IPS-11a (cell line): ENCODE results near the gene RIMBP2.

Experiments used
- H3K4me3 ChIP-seq: one replicate; pipeline ENCODE4 v1.5.1; 2013; ENCODE audit warnings: low read depth, low read length, control low read depth

RIMBP2 gene

DNA sequence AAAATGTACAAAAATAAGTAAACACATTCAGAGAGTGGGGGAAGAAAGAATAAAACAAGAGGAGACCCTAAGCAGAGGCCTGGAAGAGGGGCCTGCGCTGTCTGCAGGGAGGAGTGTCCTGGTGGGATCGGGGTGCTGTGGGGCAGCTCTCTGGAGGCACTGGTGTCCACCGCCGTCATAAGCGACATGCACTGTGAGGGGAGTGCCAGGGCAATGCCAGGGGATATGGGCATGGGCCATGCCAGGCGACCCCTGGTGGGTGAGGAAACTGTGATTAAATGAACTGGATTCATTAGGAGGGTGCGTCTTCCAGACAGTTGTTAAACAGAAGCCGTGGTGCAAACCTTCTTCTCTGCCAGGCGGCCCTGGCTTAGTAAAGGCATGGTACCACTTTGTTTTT, 261.8 kb downstream of the RIMBP2 start:
- H3K4me3 ChIP-seq: no peak overlapping the region

DNA sequence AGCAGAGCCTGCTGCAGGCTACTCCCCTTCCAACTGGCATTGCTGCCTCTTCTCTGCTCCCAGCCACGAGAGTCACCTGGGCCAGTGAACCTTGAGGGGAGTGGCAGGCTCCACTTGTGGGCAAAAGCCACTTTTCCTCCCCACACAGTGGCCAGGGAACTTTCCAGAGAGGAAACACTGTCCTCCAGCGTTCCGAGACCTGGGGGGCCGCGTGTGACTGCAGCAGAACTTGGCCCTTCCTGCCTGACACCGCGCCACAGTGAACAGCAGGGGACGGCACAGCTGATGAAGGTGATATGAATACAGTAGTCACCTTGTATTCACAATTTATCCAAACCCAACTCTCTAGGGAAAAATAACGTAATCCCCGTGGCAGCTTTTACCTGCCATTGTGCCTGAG, 263.6 kb downstream of the RIMBP2 start:
- no peak overlapping the region for H3K4me3 ChIP-seq

GRCh38 chr12:130451001-130451930, 264.8 kb downstream of the RIMBP2 start:
- no peak overlapping the region for H3K4me3 ChIP-seq

GRCh38 chr12:130449291-130449690, 266.8 kb downstream of the RIMBP2 start:
- no peak overlapping the region for H3K4me3 ChIP-seq

DNA sequence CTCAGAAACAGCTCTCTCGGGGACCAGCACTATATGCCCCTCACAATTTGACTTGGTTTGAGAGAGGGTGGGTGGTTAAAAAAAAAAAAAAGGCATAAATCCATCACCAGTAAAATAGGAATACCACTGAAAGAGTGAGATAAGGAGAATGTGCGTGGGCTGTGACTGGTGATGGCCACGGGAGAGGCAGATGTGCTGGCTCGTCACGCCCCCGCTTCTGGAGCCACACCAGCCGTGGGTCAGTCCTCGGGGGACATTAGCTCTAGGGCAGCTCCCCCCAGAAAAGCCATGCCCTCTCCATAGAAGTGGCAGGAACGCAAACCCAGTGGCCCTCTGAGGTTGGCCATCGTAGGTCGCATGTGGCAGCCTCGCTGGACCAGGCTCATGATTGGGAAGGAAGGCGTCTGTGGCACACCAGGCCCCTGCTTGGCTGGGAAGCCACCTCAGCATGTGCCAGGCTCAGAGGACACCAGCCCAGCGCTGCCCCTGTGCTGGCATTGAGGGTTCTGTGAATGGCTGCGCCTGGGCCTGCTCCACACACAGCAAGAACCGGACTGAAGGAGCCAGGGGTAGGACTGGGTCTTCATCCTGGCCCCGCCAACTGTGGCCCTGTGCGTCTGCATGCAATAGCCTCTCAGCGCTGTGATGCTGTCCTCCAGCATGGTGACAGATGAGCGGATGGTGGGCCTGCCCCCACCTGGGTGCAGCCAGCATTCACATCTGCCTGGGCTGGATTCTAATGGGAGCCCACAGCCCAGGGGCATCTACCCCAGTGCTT, 267.9 kb downstream of the RIMBP2 start:
- no peak overlapping the region for H3K4me3 ChIP-seq

DNA sequence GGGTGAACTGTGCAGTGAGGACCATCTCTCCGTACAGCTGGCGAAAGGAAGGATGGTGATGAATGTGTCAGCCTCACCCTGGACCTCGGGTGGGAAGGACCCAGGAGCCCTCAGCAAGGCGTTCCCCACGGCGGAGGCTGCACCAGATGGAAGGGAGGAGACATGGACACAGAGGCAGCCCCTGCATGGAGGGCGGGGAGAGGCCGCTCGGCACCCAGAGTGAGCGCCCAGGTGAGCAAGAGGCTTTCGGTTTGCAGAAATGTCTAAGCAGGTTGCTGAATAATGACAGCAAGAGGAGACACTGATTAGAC, 268.5 kb downstream of the RIMBP2 start:
- H3K4me3 ChIP-seq: no peak overlapping the region

- no peak overlapping the region for H3K4me3 ChIP-seq
These were observed 269.0 kb downstream of the RIMBP2 start for GRCh38 chr12:130446846-130447654.

DNA sequence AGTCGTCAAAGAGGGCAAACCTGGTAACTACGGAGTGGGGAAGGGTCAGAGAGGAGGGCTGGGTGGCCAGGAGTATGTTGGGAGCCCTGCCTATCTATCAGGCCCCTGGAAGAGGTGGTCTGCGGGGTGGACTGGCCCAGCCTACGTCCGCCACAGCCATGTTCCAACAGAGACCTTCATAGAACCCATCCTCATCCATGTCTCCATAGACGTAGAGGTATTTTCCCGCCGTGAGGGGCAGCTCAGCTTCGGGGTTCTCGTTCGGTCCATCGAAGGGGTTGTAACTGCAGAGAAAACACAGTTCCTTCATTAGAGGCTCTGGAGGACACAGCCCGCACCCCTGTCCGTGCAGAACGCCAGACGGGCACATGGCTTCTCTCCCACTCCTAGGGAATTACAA, 271.1 kb downstream of the RIMBP2 start:
- no peak overlapping the region for H3K4me3 ChIP-seq

DNA sequence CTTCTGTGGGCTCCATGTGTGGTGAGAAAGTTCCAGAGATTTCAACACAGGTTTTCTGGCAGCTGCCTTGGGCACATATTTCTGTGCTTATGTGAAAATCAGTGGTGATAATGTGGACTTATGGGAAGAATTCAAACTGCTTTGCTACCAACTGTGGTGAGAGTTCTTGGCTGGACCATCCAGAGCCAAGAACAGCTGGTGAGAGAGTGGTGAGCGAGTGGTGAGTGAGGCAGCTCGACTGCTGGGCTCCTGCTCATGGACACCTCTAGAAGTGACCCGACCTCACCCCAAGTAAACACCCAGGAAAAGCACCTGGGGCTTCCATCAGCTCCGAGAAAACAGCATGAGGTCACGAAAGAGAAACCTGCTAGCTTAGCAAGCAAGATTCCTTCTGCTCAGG, 272.0 kb downstream of the RIMBP2 start:
- no peak overlapping the region for H3K4me3 ChIP-seq

DNA sequence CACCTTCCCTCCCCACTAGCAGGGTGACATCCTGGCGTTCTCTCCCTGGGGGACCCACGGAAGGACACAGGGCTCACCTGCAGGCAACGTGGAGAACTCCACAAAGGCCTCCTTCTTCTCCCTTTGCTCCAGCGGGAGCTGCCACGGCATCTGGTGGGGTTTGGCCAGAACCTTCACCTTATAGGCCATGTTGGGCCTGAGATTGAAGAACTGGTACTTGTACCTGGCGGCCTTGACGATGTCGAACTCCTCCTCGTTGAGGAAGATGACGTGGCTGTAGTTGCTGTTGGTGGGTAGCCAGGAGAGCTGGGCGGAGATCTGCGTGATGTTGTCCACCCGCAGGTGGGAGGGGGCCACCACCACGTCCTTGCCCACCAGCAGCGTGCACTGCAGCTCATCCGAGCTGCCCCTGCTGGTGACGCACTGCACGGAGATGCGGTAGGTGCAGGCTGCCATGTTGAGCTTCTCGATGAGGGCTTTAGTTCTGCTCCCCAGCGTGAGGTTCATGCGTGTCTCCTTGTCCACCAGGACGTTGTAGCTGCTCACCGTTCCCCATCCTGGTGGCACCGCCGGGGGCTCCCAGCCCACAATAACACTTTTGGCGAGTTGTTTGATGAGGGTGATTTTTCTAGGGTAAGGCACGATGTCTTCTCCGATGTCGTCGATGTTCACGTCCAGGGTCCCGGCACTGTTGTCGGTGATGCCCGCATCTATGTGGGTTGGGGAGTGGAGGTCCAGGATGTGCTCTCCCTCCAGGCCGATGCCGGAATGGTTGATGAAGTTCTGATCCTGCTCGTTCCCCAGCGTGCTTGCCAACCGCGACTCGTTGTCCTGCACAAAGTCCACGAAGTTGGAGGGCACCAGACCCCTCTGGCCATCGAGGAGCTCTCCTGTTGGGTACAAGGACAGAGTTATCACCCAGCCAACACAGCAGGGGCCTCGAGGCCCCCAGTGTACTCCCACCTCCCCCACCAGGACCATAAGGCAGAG, 274.0 kb downstream of the RIMBP2 start:
- no peak overlapping the region for H3K4me3 ChIP-seq

GRCh38 chr12:130440411-130441080, 275.6 kb downstream of the RIMBP2 start:
- no peak overlapping the region for H3K4me3 ChIP-seq

- no peak overlapping the region for H3K4me3 ChIP-seq
These were observed 276.8 kb downstream of the RIMBP2 start for GRCh38 chr12:130439250-130439649.

DNA sequence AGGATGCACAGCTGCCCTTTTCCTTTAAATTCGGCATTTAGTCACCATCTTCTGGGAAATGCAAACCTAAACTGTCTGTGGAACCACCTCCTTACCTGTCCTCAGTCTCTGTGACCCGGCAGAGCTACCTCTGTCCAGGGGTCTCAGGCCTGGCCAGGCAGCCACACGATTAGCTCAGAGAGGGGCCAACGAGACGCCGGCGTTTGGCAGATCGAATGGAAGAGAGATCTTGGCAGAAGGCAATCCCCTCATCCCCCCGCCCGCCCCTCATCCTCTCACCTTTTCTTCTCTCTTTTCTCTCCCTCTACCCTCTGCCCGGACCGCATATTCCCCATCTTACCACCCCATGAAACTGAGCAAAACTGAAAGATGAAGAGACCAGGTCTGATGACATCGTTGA, 277.4 kb downstream of the RIMBP2 start:
- H3K4me3 ChIP-seq: no peak overlapping the region

- H3K4me3 ChIP-seq: no peak overlapping the region
These were observed 277.9 kb downstream of the RIMBP2 start for GRCh38 chr12:130438243-130438620.

DNA sequence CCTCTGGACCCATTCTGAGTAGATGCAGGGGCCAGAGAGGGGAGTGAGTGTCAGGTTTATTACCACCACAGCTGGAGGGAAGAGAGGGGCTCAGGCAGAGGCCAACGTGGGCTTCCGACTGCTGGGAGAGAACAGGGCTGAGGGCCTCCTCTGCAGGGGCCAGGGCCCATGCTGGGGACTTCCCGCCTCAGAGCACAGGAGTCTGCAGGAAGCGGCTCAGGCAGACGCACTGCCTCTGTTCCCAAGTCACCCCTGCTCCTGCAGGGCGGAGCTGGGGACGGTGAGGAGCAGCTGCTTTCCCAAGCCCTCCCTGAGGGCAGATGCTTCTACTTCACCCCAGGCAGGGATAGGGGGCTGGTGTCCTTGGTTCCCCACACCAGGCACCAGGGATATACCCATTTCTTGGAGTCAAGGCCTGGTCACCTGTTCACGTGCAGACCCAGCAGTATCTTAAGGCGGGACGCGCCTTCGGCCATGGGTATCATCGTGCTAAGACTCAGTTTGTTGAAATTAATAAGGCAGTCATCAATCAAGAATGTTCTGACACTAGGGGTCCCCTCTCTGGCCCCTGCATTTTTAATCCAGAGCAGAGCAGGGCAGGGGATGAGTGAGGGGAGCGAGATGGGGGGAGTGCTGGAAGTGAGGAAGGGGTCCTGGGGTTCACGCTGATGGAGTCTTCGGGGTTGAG, 278.4 kb downstream of the RIMBP2 start:
- H3K4me3 ChIP-seq: no peak overlapping the region

DNA sequence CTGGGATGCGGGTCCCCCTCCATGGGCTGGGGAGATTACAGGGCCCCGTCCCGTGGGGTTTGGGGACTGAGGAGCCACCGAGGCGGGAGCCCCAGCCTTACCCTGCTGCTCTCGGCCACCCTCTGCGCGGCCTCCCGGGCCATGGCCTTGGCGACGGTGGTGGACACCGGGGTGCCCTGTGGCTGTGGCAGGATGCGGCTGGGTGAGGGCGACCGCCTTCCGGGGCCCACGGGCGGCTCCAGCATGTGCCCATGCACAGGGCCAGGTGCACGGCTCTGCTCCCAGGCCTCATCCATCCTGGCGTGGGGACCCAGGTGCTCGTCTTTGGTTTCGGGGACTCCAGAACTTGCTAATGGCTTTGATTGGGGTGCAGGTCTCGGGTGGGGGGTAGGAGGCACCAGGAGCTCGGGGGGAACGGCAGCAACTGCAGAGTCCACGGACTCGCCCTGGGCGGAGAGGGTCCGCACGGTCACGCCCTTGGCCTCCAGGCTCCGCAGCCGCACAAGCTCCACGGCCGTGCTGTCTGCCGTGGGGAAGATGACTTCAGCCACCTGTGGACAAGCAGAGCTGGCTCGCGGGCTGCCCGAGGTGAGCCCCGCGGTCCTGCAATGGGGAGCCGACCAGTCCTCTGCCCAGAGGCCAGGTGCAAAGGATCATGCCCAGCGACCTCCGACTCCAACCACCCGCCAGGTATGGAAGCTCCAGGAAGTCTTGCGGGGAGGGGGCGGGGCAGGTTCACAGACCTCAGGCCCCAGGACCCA, 279.2 kb downstream of the RIMBP2 start:
- H3K4me3 ChIP-seq: no peak overlapping the region

DNA sequence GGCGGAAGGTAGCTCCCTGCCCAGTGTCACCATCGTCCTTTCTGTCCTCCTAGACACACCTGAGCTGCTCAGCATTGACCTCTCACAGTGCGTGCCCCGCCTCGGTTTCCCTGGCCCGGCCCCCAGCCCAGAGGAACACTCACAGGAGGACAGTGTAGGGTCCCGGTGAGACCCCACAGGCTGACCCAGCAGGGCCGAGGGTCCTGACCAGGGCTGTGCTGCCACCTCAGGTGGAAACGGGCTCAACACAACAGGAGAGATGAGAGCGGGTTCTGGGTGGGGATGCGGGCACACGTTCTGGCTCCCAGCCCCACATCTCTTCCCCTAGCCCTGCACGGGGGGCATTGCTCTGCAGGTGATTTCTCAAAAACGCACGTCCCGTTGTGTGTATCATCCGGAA, 280.3 kb downstream of the RIMBP2 start:
- H3K4me3 ChIP-seq: no peak overlapping the region

DNA sequence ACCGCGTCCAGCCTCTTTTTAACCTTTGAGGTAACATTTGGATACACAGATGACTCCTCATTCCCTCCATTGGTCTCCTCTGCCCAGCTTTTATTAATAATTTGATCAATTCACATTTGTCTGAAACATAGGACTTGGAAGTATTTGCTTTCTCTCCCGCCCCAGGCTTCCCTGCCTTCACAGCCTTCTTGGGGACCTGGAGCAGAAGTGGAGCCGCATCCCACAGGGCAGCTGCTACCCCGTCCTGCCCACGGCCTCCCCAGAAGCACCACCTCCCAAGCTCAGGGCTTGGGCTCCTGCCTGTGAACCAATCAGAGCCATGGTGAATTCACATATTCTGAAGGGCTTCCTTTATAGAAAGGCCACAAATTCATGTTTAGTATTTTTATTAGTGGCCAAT, 280.8 kb downstream of the RIMBP2 start:
- no peak overlapping the region for H3K4me3 ChIP-seq
